GM12878 (cell line): ENCODE measurements around the gene SLC4A1. TPM values are rescaled to one million over a fixed set of nuclear protein-coding genes. Genes with fewer than 3 reads are reported as not detected.
"Not testable (repeated sequence)": the region's sequence is repeated elsewhere in the genome, so short reads cannot be mapped to it uniquely, and the experiment has no call there.

ENCODE experiments used
- ATAC-seq: fragments of 200-7000 bp; cut with Tn5 transposase; 3 replicates; pipeline ENCODE4 v1.9.1; 2020; ENCODE audit warnings: mild to moderate bottlenecking, moderate library complexity
- BruUV-seq: library from RNA; stranded (reverse); fragments of 400-500 nt; replicated peaks from 2 replicates; lab custom pipeline; 2021; lab: Mats Ljungman, UMichigan
- CTCF ChIA-PET: fragments of 300-600 bp; sonication (Branson Sonifier 250); formaldehyde crosslinking; extraction: SDS; loops from one replicate; lab custom pipeline; 2021; ENCODE audit warnings: inconsistent platforms; lab: Yijun Ruan, JAX
- POLR2A ChIA-PET: fragments of 350-600 bp; formaldehyde crosslinking; extraction: SDS; loops from one replicate; lab custom pipeline; 2021; ENCODE audit warnings: inconsistent platforms; lab: Charles Lee
- RAD21 ChIA-PET: fragments of 300-600 bp; sonication (Branson Sonifier 250); formaldehyde crosslinking; loops from one replicate; lab custom pipeline; 2023; ENCODE audit warnings: antibody characterized with exemption; ENCODE audit not compliant: unreplicated experiment; lab: Charles Lee
- SMC1A ChIA-PET: fragments of 300-600 bp; sonication (Branson Sonifier 250); formaldehyde crosslinking; loops from one replicate; lab custom pipeline; 2023; ENCODE audit not compliant: unreplicated experiment, uncharacterized antibody; lab: Charles Lee
- DNase-seq: peaks from one replicate; pipeline ENCODE4 v3.0.0-alpha.2; 2011; ENCODE audit warnings: low read depth, low spot score
- FAIRE-seq: peaks from 3 replicates; lab custom pipeline; 2011; peaks lifted over from hg19 to GRCh38; lab: Jason Lieb, UNC
- H2AFZ ChIP-seq: 2 replicates; pipeline ENCODE4 v1.6.0; 2011; ENCODE audit warnings: low read depth, low read length, control low read depth; ENCODE audit not compliant: control insufficient read depth
- H3K27ac ChIP-seq: 2 replicates; pipeline ENCODE4 v1.5.1; 2011; ENCODE audit warnings: control low read depth; ENCODE audit not compliant: control insufficient read depth, insufficient read depth
- H3K27me3 ChIP-seq, 2 experiments: replicated peaks in 1 of 2; 2 replicates each; pipeline versions ENCODE4 v1.6.0 to v1.6.1; 2011; ENCODE audit warnings: low read length in 1 of 2; ENCODE audit not compliant: control insufficient read depth in 2 of 2, insufficient read depth in 2 of 2
- H3K36me3 ChIP-seq, 2 experiments: 2 replicates each; pipeline ENCODE4 v1.5.1; 2011; ENCODE audit warnings: low read length in 1 of 2; ENCODE audit not compliant: control insufficient read depth in 2 of 2, insufficient read depth in 2 of 2
- H3K4me1 ChIP-seq: 2 replicates; pipeline ENCODE4 v1.6.1; 2011; ENCODE audit warnings: mild to moderate bottlenecking, low read length, moderate library complexity, mixed read lengths; ENCODE audit not compliant: control insufficient read depth, insufficient read depth
- H3K4me2 ChIP-seq: 2 replicates; pipeline ENCODE4 v1.6.0; 2011; ENCODE audit warnings: control low read depth; ENCODE audit not compliant: control insufficient read depth, insufficient read depth
- H3K4me3 ChIP-seq: fragments of 200-600 bp; sonication (generic); 2 replicates; pipeline ENCODE4 v1.5.1; 2016
- H3K79me2 ChIP-seq: 2 replicates; pipeline ENCODE4 v1.6.0; 2011; ENCODE audit warnings: low read length; ENCODE audit not compliant: control insufficient read depth, insufficient read depth
- H3K9ac ChIP-seq: 2 replicates; pipeline ENCODE4 v1.8.0; 2011; ENCODE audit warnings: low read length, control low read depth, mixed read lengths; ENCODE audit not compliant: control insufficient read depth, insufficient read depth
- H3K9me3 ChIP-seq: replicated peaks from 3 replicates; pipeline ENCODE4 v1.5.1; 2011; ENCODE audit warnings: mild to moderate bottlenecking, low read length; ENCODE audit not compliant: control insufficient read depth, insufficient read depth
- H4K20me1 ChIP-seq: 2 replicates; pipeline ENCODE4 v1.6.0; 2011; ENCODE audit not compliant: control insufficient read depth, insufficient read depth
- CTCF ChIP-seq, 3 experiments: IDR thresholded peaks in 2 of 3; conservative IDR thresholded peaks in 1 of 3; 2 replicates each; pipeline ENCODE4 v1.5.1; 2011; ENCODE audit warnings: low read depth in 3 of 3, low read length in 3 of 3, mild to moderate bottlenecking in 3 of 3, control low read depth in 2 of 3, moderate library complexity in 2 of 3, inconsistent platforms in 1 of 3, mixed read lengths in 1 of 3; ENCODE audit not compliant: control insufficient read depth in 2 of 3, insufficient read depth in 1 of 3; ENCODE audit errors: extremely low read depth in 1 of 3
- JUNB ChIP-seq: IDR thresholded peaks from 2 replicates; pipeline ENCODE4 v1.6.1; 2016; ENCODE audit warnings: antibody characterized with exemption, mild to moderate bottlenecking
- KLF5 ChIP-seq: fragments of 450-650 bp; IDR thresholded peaks from 2 replicates; pipeline ENCODE4 v1.6.1; 2014; ENCODE audit warnings: mild to moderate bottlenecking; ENCODE audit not compliant: partially characterized antibody
- RAD51 ChIP-seq: fragments of 450-650 bp; IDR thresholded peaks from 2 replicates; pipeline ENCODE4 v1.6.1; 2016; ENCODE audit warnings: moderate library complexity, mild to moderate bottlenecking, inconsistent platforms
- RCOR1 ChIP-seq: conservative IDR thresholded peaks from 2 replicates; pipeline ENCODE4 v1.6.1; 2012; ENCODE audit warnings: low read depth, low read length, improper control_type of control experiment
- STAT3 ChIP-seq: IDR thresholded peaks from 2 replicates; pipeline ENCODE4 v1.6.1; 2011; ENCODE audit warnings: low read depth, low read length, improper control_type of control experiment
- ZBTB40 ChIP-seq: fragments of 450-650 bp; IDR thresholded peaks from 2 replicates; pipeline ENCODE4 v1.6.1; 2016; ENCODE audit warnings: mild to moderate bottlenecking, moderate library complexity, borderline replicate concordance
- WGBS: methylation state at CpG from one replicate; pipeline ENCODE4 v1.1.6; 2016; ENCODE audit warnings: low lambda C conversion rate; ENCODE audit not compliant: insufficient replicate concordance, insufficient coverage; ENCODE audit errors: missing lambda C conversion rate; 5-methylcytosine and 5-hydroxymethylcytosine counted together
- in situ Hi-C: fragments of 300-500 bp; cut with MboI; formaldehyde crosslinking; loops from 9 replicates; pipeline ENCODE4 v1.14.3; 2018; ENCODE audit warnings: mixed read lengths
- intact Hi-C: fragments of 100-400 bp; cut with micrococcal nuclease; formaldehyde crosslinking; loops from one replicate; pipeline ENCODE4 v1.14.2; 2022; ENCODE audit not compliant: unreplicated experiment
- polyA plus RNA-seq, 11 experiments: library from polyadenylated mRNA; depleted of rRNA in 4 of 11; unstranded in 6 of 11; stranded (reverse) in 5 of 11; fragments of >200 nt; fragmentation: Nextera tagmentation in 4 of 11; fragmentation: Illumina TruSeq in 1 of 11; extraction: Ambion mirVana in 4 of 11; extraction: Trizol in 1 of 11; gene quantifications; 1 replicate in 1 of 11; 2 replicates in 10 of 11; pipeline versions ENCODE4 v1.2.1 to v1.2.3, GENCODE V29; 2011 to 2016; ENCODE audit warnings: inconsistent platforms in 2 of 11, missing spikeins in 2 of 11, low read depth in 1 of 11
- total RNA-seq, 4 experiments: library from RNA; depleted of rRNA in 3 of 4; stranded (reverse); fragments of >200 nt in 3 of 4; fragmentation: Illumina TruSeq in 1 of 4; extraction: Trizol in 1 of 4; gene quantifications; 2 replicates each; pipeline versions ENCODE4 v1.2.1 to v1.2.3, GENCODE V29; 2013 to 2021

Gene SLC4A1
- total and polyA plus RNA-seq, 10 of the 15 experiments (the other 5 are each of a cell fraction or from before 2014, with no cell fraction given): 0.03 TPM; not detected in 9

GRCh38 chr17:44247440-44247841, 20.5 kb downstream of the SLC4A1 start (continued):
- no peak for TF ChIP-seq ZBTB40
- no peak for TF ChIP-seq KLF5
- TF ChIP-seq CTCF (IDR thresholded peaks at IDR 0.05 in 2 of 3, conservative IDR thresholded peaks at IDR 0.05 in 1 of 3; ENCODE audit: control insufficient read depth in 2 of 3, extremely low read depth in 1 of 3, insufficient read depth in 1 of 3, low read depth in 3 of 3, low read length in 3 of 3): no peak
- no peak for TF ChIP-seq STAT3

- in situ Hi-C loops: no loop called here
- Histone ChIP-seq H3K27ac (no peak overlapping the region), H2AFZ (no peak overlapping the region), H3K4me1 (peaks cover 17% of the 10 kb centered on the region), H3K9ac (no peak overlapping the region; the same call in 1 of the 2 replicates), H3K9me3 (no peaks in the 10 kb centered on the region), H3K27me3 (no peaks in the 10 kb centered on the region), H3K79me2 (no peaks in the 10 kb centered on the region), H3K36me3 (no peaks in the 10 kb centered on the region), H4K20me1 (no peaks in the 10 kb centered on the region), H3K4me3 (no peak overlapping the region), H3K4me2 (no peak overlapping the region)
- BruUV-seq: no TSS peak
- ChIA-PET SMC1A (interaction anchor here (0.6 to 0.8 kb wide), 3 partner anchors 10 to 95 kb away, joined by 3 to 5 read pairs (median 3); no protein-coding TSS in a partner anchor), RAD21 (no interaction called here), POLR2A (no interaction called here), CTCF (interaction anchor here (1.7 kb wide), 1 partner anchor 19 kb away, joined by 4 read pairs; no protein-coding TSS in a partner anchor)
- FAIRE-seq (no peak), DNase-seq (no peak), ATAC-seq (peak; percentile 34; the same call in 1 of the 3 replicates)
- intact Hi-C loops: no loop called here
- 76% methylated on average over 6 of the region's 6 CpGs for WGBS
- peak; percentile 23; the same call in 1 of the 2 replicates for TF ChIP-seq RAD51
- TF ChIP-seq JUNB: no peak
- TF ChIP-seq RCOR1: no peak
Measured at GRCh38 chr17:44241106-44241624, 26.8 kb downstream of the SLC4A1 start.

GRCh38 chr17:44237886-44238285, 30.0 kb downstream of the SLC4A1 start:
- ATAC-seq, intact Hi-C loops, DNase-seq, H3K9me3 ChIP-seq, POLR2A ChIA-PET, H2AFZ ChIP-seq, H3K27me3 ChIP-seq, H4K20me1 ChIP-seq, H3K9ac ChIP-seq, H3K4me3 ChIP-seq, H3K27ac ChIP-seq, CTCF ChIA-PET, H3K79me2 ChIP-seq, H3K4me2 ChIP-seq, in situ Hi-C loops, FAIRE-seq, BruUV-seq, H3K36me3 ChIP-seq, SMC1A ChIA-PET, RAD21 ChIA-PET: not testable (repeated sequence)
- 76% methylated on average over 17 of the region's 28 CpGs for WGBS
- H3K4me1 ChIP-seq: peaks cover 23% of the 10 kb centered on the region
